Measurements from ENCODE around the gene HCRTR1.
A peak's percentile ranks its signal among the peaks of the same experiment; 100 is the strongest.

HCRTR1 gene

DNA sequence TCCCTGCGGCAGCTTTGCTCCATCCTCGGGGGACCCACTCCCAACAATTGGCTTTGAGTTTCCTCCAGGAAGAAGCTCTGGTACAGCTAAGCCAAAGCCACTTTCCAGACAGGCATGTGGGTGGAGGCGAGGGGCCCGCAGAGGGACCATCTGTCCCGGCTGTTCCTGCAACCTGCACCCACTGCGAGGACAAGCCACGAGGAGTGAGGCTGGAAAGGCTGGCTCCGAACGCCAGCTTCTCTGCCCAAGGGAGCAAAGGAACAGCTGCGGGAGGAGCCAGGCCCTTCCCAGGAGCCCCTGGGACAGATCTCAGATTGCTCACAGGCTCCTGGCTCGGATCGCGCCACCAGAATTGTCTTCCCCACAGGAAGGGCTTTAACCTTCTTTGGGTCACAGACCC, 55.5 kb downstream of the HCRTR1 start:
- Mint-ChIP-seq H3K4me3 (no peak overlapping the region), H3K27me3 (peaks cover 36% of the 10 kb centered on the region), H3K9me3 (no peaks in the 10 kb centered on the region), H3K4me1 (peaks cover 19% of the 10 kb centered on the region), H3K27ac (no peak overlapping the region)
- DNase-seq (no peak), ATAC-seq (no peak)

- H3K4me3 Mint-ChIP-seq = no peak overlapping the region
- peaks cover 19% of the 10 kb centered on the region for H3K4me1 Mint-ChIP-seq
- no peaks in the 10 kb centered on the region for H3K9me3 Mint-ChIP-seq
- DNase-seq (no peak), ATAC-seq (no peak)
- no peak overlapping the region for H3K27ac Mint-ChIP-seq
- peaks cover 33% of the 10 kb centered on the region for H3K27me3 Mint-ChIP-seq
Observed at GRCh38 chr1:31673433-31673832, 55.9 kb downstream of the HCRTR1 start.

DNA sequence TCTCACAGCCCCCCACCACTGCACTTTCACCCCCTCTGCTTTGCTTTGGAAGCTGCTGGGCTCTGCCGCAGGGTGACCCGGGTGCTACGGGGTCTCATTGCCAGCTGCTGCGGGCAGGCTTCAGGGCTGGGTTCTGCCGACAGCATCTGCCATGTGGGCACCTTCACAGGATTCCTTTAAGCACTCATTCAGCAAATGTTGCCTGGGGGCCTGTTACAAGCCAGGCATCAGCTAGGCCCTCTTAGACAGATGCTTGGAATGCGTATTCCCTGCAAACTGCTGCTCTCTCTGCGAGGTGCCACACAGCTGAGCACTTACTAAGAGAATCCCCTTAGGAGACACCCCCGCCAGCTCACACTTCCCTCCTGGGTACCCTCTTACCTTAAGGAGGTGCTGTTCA, 57.1 kb downstream of the HCRTR1 start:
- peaks cover 21% of the 10 kb centered on the region for H3K27me3 Mint-ChIP-seq
- H3K9me3 Mint-ChIP-seq = no peaks in the 10 kb centered on the region
- H3K27ac Mint-ChIP-seq = no peak overlapping the region
- H3K4me1 Mint-ChIP-seq = peaks cover 15% of the 10 kb centered on the region
- no peak overlapping the region for H3K4me3 Mint-ChIP-seq
- ATAC-seq (no peak), DNase-seq (no peak)

DNA sequence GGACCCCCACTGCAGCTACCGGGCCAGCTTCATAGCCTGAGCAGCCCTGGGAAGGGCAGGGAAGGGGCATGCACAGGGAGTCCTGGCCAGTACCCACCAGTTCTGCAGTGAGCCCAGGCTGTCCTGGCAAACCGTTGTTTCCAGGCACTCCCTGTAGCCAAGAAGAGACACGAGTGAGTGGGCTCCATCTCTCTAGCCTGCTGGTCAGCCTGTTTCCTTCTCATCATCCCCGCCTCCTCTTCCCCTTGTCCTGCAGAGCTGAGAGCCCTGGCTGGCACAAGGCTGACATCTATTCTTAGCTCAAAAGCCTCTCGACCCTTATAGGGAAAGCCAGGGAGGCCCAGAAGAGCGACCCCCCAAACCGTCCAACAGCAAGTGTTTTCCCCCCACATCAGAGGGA, 57.7 kb downstream of the HCRTR1 start:
- H3K4me1 Mint-ChIP-seq = peaks cover 10% of the 10 kb centered on the region

GRCh38 chr1:31675756-31676155, 58.3 kb downstream of the HCRTR1 start:
- DNase-seq = no peak
- Mint-ChIP-seq H3K27ac (peak overlapping the region in 1 of 2 donors; percentile 13), H3K27me3 (peaks cover 9% of the 10 kb centered on the region), H3K9me3 (no peaks in the 10 kb centered on the region), H3K4me3 (no peak overlapping the region), H3K4me1 (peaks cover 4% of the 10 kb centered on the region)
- ATAC-seq = no peak

More for the DNA sequence above, 57.7 kb downstream of the HCRTR1 start:
- DNase-seq (no peak), ATAC-seq (no peak)
- Mint-ChIP-seq H3K27me3 (peaks cover 15% of the 10 kb centered on the region), H3K27ac (no peak overlapping the region), H3K4me3 (no peak overlapping the region), H3K9me3 (no peaks in the 10 kb centered on the region)

Data from stimulated activated naive CD8-positive, alpha-beta T cell treated with anti-CD3 and anti-CD28 coated beads, Interleukin-15, amount 100 ng/mL, for 72 hours (primary cell).